SK-N-SH (cell line): ENCODE data around the gene SNAI1. TPM values are rescaled to one million over a fixed set of nuclear protein-coding genes. Genes with fewer than 3 reads are reported as not detected.
A peak's percentile ranks its signal among the peaks of the same experiment; 100 is the strongest.

Source experiments
- CTCF ChIA-PET: fragments of 300-600, 350-600 bp; formaldehyde crosslinking; extraction: SDS; loops from one replicate; lab custom pipeline; 2021; lab: Yijun Ruan, JAX
- POLR2A ChIA-PET: fragments of 350-600 bp; sonication (Branson Sonifier 250); formaldehyde crosslinking; extraction: SDS; loops from one replicate; lab custom pipeline; 2020; ENCODE audit warnings: antibody characterized with exemption, inconsistent platforms; lab: Yijun Ruan, JAX
- DNase-seq: peaks from one replicate; pipeline ENCODE4 v3.0.0; 2012
- H2AFZ ChIP-seq: fragments of 200-600 bp; sonication (generic); 2 replicates; pipeline ENCODE4 v1.8.1; 2016; ENCODE audit warnings: antibody characterized with exemption, mild to moderate bottlenecking, low read depth
- H3F3A ChIP-seq: fragments of 200-600 bp; sonication (generic); replicated peaks from 2 replicates; pipeline ENCODE3; 2016; ENCODE audit warnings: antibody characterized with exemption, mild to moderate bottlenecking; ENCODE audit not compliant: insufficient read depth
- H3K27ac ChIP-seq, 2 experiments: fragments of 200-500 bp in 1 of 2; fragments of 200-600 bp in 1 of 2; sonication (Bioruptor generic) in 1 of 2; sonication (generic), shearing (Covaris generic) in 1 of 2; 2 replicates each; pipeline versions ENCODE4 v1.5.1 to v1.6.1; 2014 to 2016; ENCODE audit warnings: low read depth in 2 of 2, inconsistent platforms in 1 of 2, low read length in 1 of 2, mild to moderate bottlenecking in 1 of 2, mixed read lengths in 1 of 2
- H3K27me3 ChIP-seq: fragments of 200-600 bp; sonication (generic), shearing (Covaris generic); 2 replicates; pipeline ENCODE4 v1.6.1; 2016; ENCODE audit warnings: mixed run types; ENCODE audit not compliant: insufficient read depth
- H3K36me3 ChIP-seq, 2 experiments: fragments of 200-500 bp in 1 of 2; fragments of 200-600 bp in 1 of 2; sonication (Bioruptor generic) in 1 of 2; sonication (generic) in 1 of 2; replicated peaks in 1 of 2; 2 replicates each; pipeline versions ENCODE3 to v1.5.1; 2014 to 2016; ENCODE audit warnings: low read length in 1 of 2, mild to moderate bottlenecking in 1 of 2; ENCODE audit not compliant: insufficient read depth in 2 of 2, control insufficient read depth in 1 of 2
- H3K4me1 ChIP-seq, 2 experiments: fragments of 200-500 bp in 1 of 2; fragments of 200-600 bp in 1 of 2; sonication (Bioruptor generic) in 1 of 2; sonication (generic), shearing (Covaris generic) in 1 of 2; 2 replicates each; pipeline versions ENCODE4 v1.5.1 to v1.6.1; 2014 to 2016; ENCODE audit warnings: low read depth in 1 of 2, low read length in 1 of 2, mixed run types in 1 of 2; ENCODE audit not compliant: insufficient read depth in 2 of 2, control insufficient read depth in 1 of 2
- H3K4me2 ChIP-seq: fragments of 200-600 bp; sonication (generic), shearing (Covaris generic); 2 replicates; pipeline ENCODE4 v1.6.1; 2017; ENCODE audit warnings: mixed run types
- H3K4me3 ChIP-seq, 2 experiments: fragments of 200-500 bp in 1 of 2; fragments of 200-600 bp in 1 of 2; sonication (Bioruptor generic) in 1 of 2; sonication (generic), shearing (Covaris generic) in 1 of 2; 2 replicates each; pipeline versions ENCODE4 v1.5.1 to v1.8.1; 2014 to 2016; ENCODE audit warnings: low read depth in 2 of 2, inconsistent platforms in 1 of 2, low read length in 1 of 2, mild to moderate bottlenecking in 1 of 2, mixed read lengths in 1 of 2, moderate library complexity in 1 of 2
- H3K79me2 ChIP-seq: fragments of 200-600 bp; sonication (generic); 2 replicates; pipeline ENCODE4 v1.8.1; 2017; ENCODE audit warnings: mild to moderate bottlenecking; ENCODE audit not compliant: insufficient read depth
- H3K9ac ChIP-seq: fragments of 200-600 bp; sonication (generic); 2 replicates; pipeline ENCODE4 v1.6.1; 2017; ENCODE audit warnings: mixed run types
- H3K9me2 ChIP-seq: fragments of 200-600 bp; sonication (generic); 2 replicates; pipeline ENCODE4 v1.6.1; 2017; ENCODE audit warnings: mixed run types
- H3K9me3 ChIP-seq: fragments of 200-600 bp; sonication (generic); 2 replicates; pipeline ENCODE4 v1.6.1; 2017; ENCODE audit warnings: mixed run types, mild to moderate bottlenecking, moderate library complexity
- H4K20me1 ChIP-seq: fragments of 200-600 bp; sonication (generic); 2 replicates; pipeline ENCODE4 v1.6.1; 2017; ENCODE audit warnings: mild to moderate bottlenecking, mixed run types; ENCODE audit not compliant: insufficient read depth
- EP300 ChIP-seq, 2 experiments: IDR thresholded peaks; 2 replicates each; pipeline versions ENCODE4 v1.4.0 to v1.6.1; 2012; ENCODE audit warnings: borderline replicate concordance in 1 of 2, low read depth in 1 of 2, low read length in 1 of 2
- FOSL2 ChIP-seq: IDR thresholded peaks from 2 replicates; pipeline ENCODE4 v1.4.0; 2012; ENCODE audit warnings: low read depth, mild to moderate bottlenecking, moderate library complexity, borderline replicate concordance
- JUND ChIP-seq: IDR thresholded peaks from 2 replicates; pipeline ENCODE4 v1.4.0; 2012
- POLR2AphosphoS5 ChIP-seq: IDR thresholded peaks from 2 replicates; pipeline ENCODE4 v1.6.1; 2012; ENCODE audit warnings: low read depth, low read length
- RCOR1 ChIP-seq: fragments of 150-350 bp; IDR thresholded peaks from 2 replicates; pipeline ENCODE4 v1.6.1; 2017; ENCODE audit warnings: antibody characterized with exemption, low read length
- RFX5 ChIP-seq: IDR thresholded peaks from 2 replicates; pipeline ENCODE4 v1.6.1; 2012; ENCODE audit warnings: mild to moderate bottlenecking, improper control_type of control experiment, low read length
- TCF12 ChIP-seq: IDR thresholded peaks from 2 replicates; pipeline ENCODE4 v1.4.0; 2012
- TEAD4 ChIP-seq: IDR thresholded peaks from 2 replicates; pipeline ENCODE4 v1.4.0; 2012; ENCODE audit warnings: mild to moderate bottlenecking, borderline replicate concordance; ENCODE audit not compliant: insufficient read depth
- WGBS: methylation state at CpG from one replicate; pipeline ENCODE4 v1.1.6; 2017; ENCODE audit warnings: low lambda C conversion rate; 5-methylcytosine and 5-hydroxymethylcytosine counted together
- polyA plus RNA-seq, 3 experiments: library from polyadenylated mRNA; depleted of rRNA; stranded (reverse); fragments of >200 nt; gene quantifications; 2 replicates each; pipeline ENCODE4 v1.2.3, GENCODE V29; 2012
- TF ChIP-seq, protein P1 (sequence below): fragments of 150-350 bp; IDR thresholded peaks from 2 replicates; pipeline ENCODE4 v1.6.1; 2016; ENCODE audit warnings: mild to moderate bottlenecking, low read depth, low read length
- TF ChIP-seq, protein P2 (sequence below): IDR thresholded peaks from 2 replicates; pipeline ENCODE4 v1.4.0; 2012; ENCODE audit warnings: low read depth, borderline replicate concordance
- TF ChIP-seq, protein P3 (sequence below): IDR thresholded peaks from 2 replicates; pipeline ENCODE4 v1.4.0; 2012; ENCODE audit warnings: low read depth
- TF ChIP-seq, protein P4 (sequence below): IDR thresholded peaks from 2 replicates; pipeline ENCODE4 v1.4.0; 2012; ENCODE audit warnings: low read depth, borderline replicate concordance
- TF ChIP-seq, protein P5 (sequence below): IDR thresholded peaks from 2 replicates; pipeline ENCODE4; 2012

The SNAI1 gene
- polyA plus RNA-seq, 1 of the 3 experiments (the other 2 are of a cell fraction) = 6.2 TPM

DNA sequence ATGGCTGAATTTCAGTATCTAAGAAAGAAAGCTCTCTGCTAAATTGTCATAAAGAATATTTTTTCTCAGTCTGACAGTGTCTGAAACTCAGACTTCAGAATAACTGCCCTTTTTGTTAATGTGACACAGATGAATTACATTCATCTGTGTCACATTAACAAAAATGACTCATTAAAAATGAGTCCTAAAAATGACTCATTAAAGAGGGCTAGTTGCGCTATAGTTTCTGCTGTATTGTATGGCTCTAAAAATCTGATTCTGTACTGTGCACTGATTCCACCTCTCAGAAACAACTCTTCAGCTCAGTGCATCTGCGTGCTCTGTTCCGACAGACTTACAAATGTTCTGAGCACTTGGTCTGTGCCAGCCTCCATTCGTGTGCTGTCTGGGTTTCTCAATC, 31.6 kb upstream of the SNAI1 start:
- Histone ChIP-seq H3K27me3 (no peaks in the 10 kb centered on the region), H3K9ac (peak overlapping the region; percentile 33; the same call in 1 of the 2 replicates), H3K4me3 (peak overlapping the region in 1 of 2 experiments; percentile 3; a peak in 1 of 4 replicates), H3K9me2 (no peaks in the 10 kb centered on the region), H3K4me2 (peak overlapping the region; percentile 41), H2AFZ (no peak overlapping the region), H4K20me1 (no peaks in the 10 kb centered on the region), H3K4me1 (peaks cover 0 to 25% of the 10 kb centered on the region in 2 experiments; a peak in 2 of 4 replicates), H3F3A (peaks cover 59% of the 10 kb centered on the region), H3K36me3 (peaks cover 31 to 61% of the 10 kb centered on the region in 2 experiments), H3K79me2 (peaks cover 31% of the 10 kb centered on the region), H3K9me3 (no peaks in the 10 kb centered on the region), H3K27ac (peak overlapping the region in 1 of 2 experiments; percentile 99; a peak in 2 of 4 replicates)
- ChIA-PET POLR2A (no interaction called here), CTCF (interaction anchor here (0.9 kb wide), 1 partner anchor 61 kb away, joined by 3 read pairs; no protein-coding TSS in a partner anchor)
- 31% methylated on average over 4 of the region's 4 CpGs for whole genome bisulfite sequencing
- TF ChIP-seq EP300 (IDR thresholded peaks at IDR 0.05; ENCODE audit: borderline replicate concordance in 1 of 2, low read depth in 1 of 2, low read length in 1 of 2) (peak in 1 of 2 experiments; percentile 59; a peak in 1 of 4 replicates), JUND (peak; percentile 89), TCF12 (peak; percentile 94), POLR2AphosphoS5 (peak; percentile 60; the same call in 1 of the 2 replicates), FOSL2 (peak; percentile 97), RCOR1 (no peak), RFX5 (no peak), TEAD4 (no peak)
- TF ChIP-seq, protein P1, sequence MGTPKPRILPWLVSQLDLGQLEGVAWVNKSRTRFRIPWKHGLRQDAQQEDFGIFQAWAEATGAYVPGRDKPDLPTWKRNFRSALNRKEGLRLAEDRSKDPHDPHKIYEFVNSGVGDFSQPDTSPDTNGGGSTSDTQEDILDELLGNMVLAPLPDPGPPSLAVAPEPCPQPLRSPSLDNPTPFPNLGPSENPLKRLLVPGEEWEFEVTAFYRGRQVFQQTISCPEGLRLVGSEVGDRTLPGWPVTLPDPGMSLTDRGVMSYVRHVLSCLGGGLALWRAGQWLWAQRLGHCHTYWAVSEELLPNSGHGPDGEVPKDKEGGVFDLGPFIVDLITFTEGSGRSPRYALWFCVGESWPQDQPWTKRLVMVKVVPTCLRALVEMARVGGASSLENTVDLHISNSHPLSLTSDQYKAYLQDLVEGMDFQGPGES = no peak
- TF ChIP-seq, protein P2, sequence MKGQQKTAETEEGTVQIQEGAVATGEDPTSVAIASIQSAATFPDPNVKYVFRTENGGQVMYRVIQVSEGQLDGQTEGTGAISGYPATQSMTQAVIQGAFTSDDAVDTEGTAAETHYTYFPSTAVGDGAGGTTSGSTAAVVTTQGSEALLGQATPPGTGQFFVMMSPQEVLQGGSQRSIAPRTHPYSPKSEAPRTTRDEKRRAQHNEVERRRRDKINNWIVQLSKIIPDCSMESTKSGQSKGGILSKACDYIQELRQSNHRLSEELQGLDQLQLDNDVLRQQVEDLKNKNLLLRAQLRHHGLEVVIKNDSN = no peak
- TF ChIP-seq, protein P3, sequence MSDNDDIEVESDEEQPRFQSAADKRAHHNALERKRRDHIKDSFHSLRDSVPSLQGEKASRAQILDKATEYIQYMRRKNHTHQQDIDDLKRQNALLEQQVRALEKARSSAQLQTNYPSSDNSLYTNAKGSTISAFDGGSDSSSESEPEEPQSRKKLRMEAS = no peak
- TF ChIP-seq, protein P4, sequence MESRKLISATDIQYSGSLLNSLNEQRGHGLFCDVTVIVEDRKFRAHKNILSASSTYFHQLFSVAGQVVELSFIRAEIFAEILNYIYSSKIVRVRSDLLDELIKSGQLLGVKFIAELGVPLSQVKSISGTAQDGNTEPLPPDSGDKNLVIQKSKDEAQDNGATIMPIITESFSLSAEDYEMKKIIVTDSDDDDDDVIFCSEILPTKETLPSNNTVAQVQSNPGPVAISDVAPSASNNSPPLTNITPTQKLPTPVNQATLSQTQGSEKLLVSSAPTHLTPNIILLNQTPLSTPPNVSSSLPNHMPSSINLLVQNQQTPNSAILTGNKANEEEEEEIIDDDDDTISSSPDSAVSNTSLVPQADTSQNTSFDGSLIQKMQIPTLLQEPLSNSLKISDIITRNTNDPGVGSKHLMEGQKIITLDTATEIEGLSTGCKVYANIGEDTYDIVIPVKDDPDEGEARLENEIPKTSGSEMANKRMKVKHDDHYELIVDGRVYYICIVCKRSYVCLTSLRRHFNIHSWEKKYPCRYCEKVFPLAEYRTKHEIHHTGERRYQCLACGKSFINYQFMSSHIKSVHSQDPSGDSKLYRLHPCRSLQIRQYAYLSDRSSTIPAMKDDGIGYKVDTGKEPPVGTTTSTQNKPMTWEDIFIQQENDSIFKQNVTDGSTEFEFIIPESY = no peak
- TF ChIP-seq, protein P5, sequence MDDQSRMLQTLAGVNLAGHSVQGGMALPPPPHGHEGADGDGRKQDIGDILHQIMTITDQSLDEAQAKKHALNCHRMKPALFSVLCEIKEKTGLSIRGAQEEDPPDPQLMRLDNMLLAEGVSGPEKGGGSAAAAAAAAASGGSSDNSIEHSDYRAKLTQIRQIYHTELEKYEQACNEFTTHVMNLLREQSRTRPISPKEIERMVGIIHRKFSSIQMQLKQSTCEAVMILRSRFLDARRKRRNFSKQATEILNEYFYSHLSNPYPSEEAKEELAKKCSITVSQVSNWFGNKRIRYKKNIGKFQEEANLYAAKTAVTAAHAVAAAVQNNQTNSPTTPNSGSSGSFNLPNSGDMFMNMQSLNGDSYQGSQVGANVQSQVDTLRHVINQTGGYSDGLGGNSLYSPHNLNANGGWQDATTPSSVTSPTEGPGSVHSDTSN = peak; percentile 92
- no peak for DNase-seq
